HG03039 (cell line): ENCODE results near the gene THAP11.
A peak's percentile ranks its signal among the peaks of the same experiment; 100 is the strongest.
"Not testable (repeated sequence)": the region's sequence is repeated elsewhere in the genome, so short reads cannot be mapped to it uniquely, and the experiment has no call there.

Experiments
- ATAC-seq: cut with Tn5 transposase; IDR thresholded peaks from one replicate; pipeline ENCODE4 v1.9.1; 2021; ENCODE audit warnings: mild to moderate bottlenecking, moderate library complexity; ENCODE audit not compliant: unreplicated experiment

The THAP11 gene

GRCh38 chr16:67834242-67834614 is 7.9 kb upstream of the THAP11 start:
- no peak for ATAC-seq

GRCh38 chr16:67837190-67837589 is 4.9 kb upstream of the THAP11 start:
- not testable (repeated sequence) for ATAC-seq

GRCh38 chr16:67837811-67838210 is 4.3 kb upstream of the THAP11 start:
- ATAC-seq, result no peak

- no peak for ATAC-seq
Observed at GRCh38 chr16:67841198-67841815, 813 bp upstream of the THAP11 start.

GRCh38 chr16:67842509-67843342 is 606 bp downstream of the THAP11 start:
- ATAC-seq, result peak; percentile 6

GRCh38 chr16:67843343-67843765 is 1.2 kb downstream of the THAP11 start:
- no peak for ATAC-seq

- ATAC-seq, result no peak
Observed at GRCh38 chr16:67844497-67844896, 2.4 kb downstream of the THAP11 start.

GRCh38 chr16:67845291-67846062 is 3.4 kb downstream of the THAP11 start:
- ATAC-seq, result no peak

GRCh38 chr16:67846063-67846319 is 3.9 kb downstream of the THAP11 start:
- ATAC-seq, result no peak

- peak; percentile 52 for ATAC-seq
Observed at GRCh38 chr16:67846320-67847063, 4.4 kb downstream of the THAP11 start, which contains the start of gene NUTF2. Gene NUTF2, plus strand, starts transcription at chr16:67846933. Its CDS starts 18,198 bp downstream, at chr16:67865131.

- peak; percentile 29 for ATAC-seq
Observed at GRCh38 chr16:67847064-67847861, 5.1 kb downstream of the THAP11 start, which contains the start of gene CENPT. Gene CENPT, minus strand, starts transcription at chr16:67847693. Its CDS starts 13,834 bp downstream, at chr16:67833859.

- no peak for ATAC-seq
Observed at GRCh38 chr16:67848118-67848517, 6.0 kb downstream of the THAP11 start.

- no peak for ATAC-seq
Observed at GRCh38 chr16:67853670-67854069, 11.6 kb downstream of the THAP11 start.

- ATAC-seq, result no peak
Observed at GRCh38 chr16:67855789-67856188, 13.7 kb downstream of the THAP11 start.

GRCh38 chr16:67856927-67857546 is 14.9 kb downstream of the THAP11 start:
- no peak for ATAC-seq

- ATAC-seq, result no peak
Observed at GRCh38 chr16:67857547-67858233, 15.6 kb downstream of the THAP11 start.

GRCh38 chr16:67858500-67858899 is 16.4 kb downstream of the THAP11 start:
- ATAC-seq, result no peak

GRCh38 chr16:67860589-67861398 is 18.7 kb downstream of the THAP11 start:
- no peak for ATAC-seq
